KBM-7 (cell line): Measurements from ENCODE around the gene NOXO1.

Experiments used
- DNase-seq: peaks from one replicate; pipeline ENCODE4 v3.0.0-alpha.2; 2015
- in situ Hi-C: fragments of 300-500 bp; cut with MboI; formaldehyde crosslinking; loops from 2 replicates; pipeline ENCODE4 v1.14.3; 2020; ENCODE audit warnings: low sequenced_read_pairs, low pct_unique_long_range_greater_than_20kb, mixed read lengths

Gene NOXO1

GRCh38 chr16:1999866-2000514 lies 18.7 kb upstream of the NOXO1 start:
- in situ Hi-C loops, result no loop called here
- DNase-seq, result no peak

- DNase-seq, result no peak
- in situ Hi-C loops, result no loop called here
Observed at GRCh38 chr16:1998852-1999801, 17.9 kb upstream of the NOXO1 start.

GRCh38 chr16:1998360-1998835 lies 17.1 kb upstream of the NOXO1 start:
- in situ Hi-C loops, result no loop called here

GRCh38 chr16:1997494-1998359 lies 16.5 kb upstream of the NOXO1 start:
- no peak for DNase-seq
- in situ Hi-C loops, result no loop called here

More at GRCh38 chr16:1998360-1998835, 17.1 kb upstream of the NOXO1 start:
- no peak for DNase-seq

GRCh38 chr16:1993731-1994131 lies 12.5 kb upstream of the NOXO1 start:
- in situ Hi-C loops, result no loop called here
- no peak for DNase-seq

- no peak for DNase-seq
- in situ Hi-C loops, result no loop called here
Observed at GRCh38 chr16:1992704-1993317, 11.5 kb upstream of the NOXO1 start.

- in situ Hi-C loops, result no loop called here
Observed at GRCh38 chr16:1991948-1992703, 10.9 kb upstream of the NOXO1 start.

GRCh38 chr16:1991588-1991947 lies 10.3 kb upstream of the NOXO1 start:
- no peak for DNase-seq
- in situ Hi-C loops, result no loop called here

More at GRCh38 chr16:1991948-1992703, 10.9 kb upstream of the NOXO1 start:
- no peak for DNase-seq

GRCh38 chr16:1991135-1991551 lies 9.9 kb upstream of the NOXO1 start:
- in situ Hi-C loops, result no loop called here
- DNase-seq, result no peak

GRCh38 chr16:1990351-1991134 lies 9.3 kb upstream of the NOXO1 start:
- DNase-seq, result no peak
- in situ Hi-C loops, result no loop called here

GRCh38 chr16:1990101-1990350 lies 8.8 kb upstream of the NOXO1 start:
- in situ Hi-C loops, result no loop called here
- DNase-seq, result no peak

GRCh38 chr16:1989209-1990100 lies 8.2 kb upstream of the NOXO1 start, which contains the start of gene SYNGR3:
SYNGR3 (plus strand) TSS chr16:1989970; CDS start chr16:1990103, 133 bp downstream.
- in situ Hi-C loops, result no loop called here
- no peak for DNase-seq

GRCh38 chr16:1987198-1987597 lies 5.9 kb upstream of the NOXO1 start:
- in situ Hi-C loops, result no loop called here
- DNase-seq, result no peak

- in situ Hi-C loops, result no loop called here
- DNase-seq, result no peak
Observed at GRCh38 chr16:1985466-1986150, 4.3 kb upstream of the NOXO1 start.

- DNase-seq, result no peak
- in situ Hi-C loops, result no loop called here
Observed at GRCh38 chr16:1984347-1985225, 3.3 kb upstream of the NOXO1 start.
